ENCODE measurements around the gene RMDN2. TPM values are rescaled to one million over a fixed set of nuclear protein-coding genes. Genes with fewer than 3 reads are reported as not detected.
A peak's percentile ranks its signal among the peaks of the same experiment; 100 is the strongest.

The RMDN2 gene
- total RNA-seq, 1 donor from 2014 or later: 7.0 TPM

DNA sequence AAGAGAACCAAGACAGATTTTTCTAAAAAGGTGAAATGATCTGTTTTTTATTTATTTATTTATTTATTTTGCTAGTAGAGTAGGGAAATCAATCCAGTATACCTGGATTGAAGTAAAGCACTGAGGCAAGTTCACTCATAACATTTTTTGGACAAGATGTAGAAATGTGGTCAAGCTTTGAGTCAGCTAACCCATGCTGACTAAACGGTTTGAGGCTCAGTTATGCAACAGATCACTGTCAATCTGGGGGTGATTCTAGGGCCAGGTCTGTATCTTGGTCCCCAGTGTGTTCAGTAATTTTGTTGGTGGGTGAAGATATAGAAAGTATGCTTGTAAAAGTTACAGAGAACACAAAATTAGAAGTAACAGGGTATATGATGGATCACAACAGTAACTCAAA is 60.2 kb downstream of the RMDN2 start:
- Mint-ChIP-seq H3K9me3 (peaks cover 6% of the 10 kb centered on the region), H3K27me3 (no peaks in the 10 kb centered on the region), H3K4me3 (no peak overlapping the region), H3K4me1 (ENCODE audit: unreplicated experiment) (peaks cover 6% of the 10 kb centered on the region), H3K27ac (no peak overlapping the region), H3K36me3 (peaks cover 9% of the 10 kb centered on the region)
- DNase-seq (ENCODE audit: extremely low spot score, unreplicated experiment): no peak
- no peak for TF ChIP-seq CTCF (conservative IDR thresholded peaks at IDR 0.05)

GRCh38 chr2:37987098-37987775 is 62.1 kb downstream of the RMDN2 start:
- Mint-ChIP-seq H3K27ac (no peak overlapping the region), H3K36me3 (peaks cover 9% of the 10 kb centered on the region), H3K27me3 (no peaks in the 10 kb centered on the region), H3K9me3 (peaks cover 6% of the 10 kb centered on the region), H3K4me3 (no peak overlapping the region), H3K4me1 (ENCODE audit: unreplicated experiment) (peaks cover 2% of the 10 kb centered on the region)
- TF ChIP-seq CTCF (conservative IDR thresholded peaks at IDR 0.05): no peak
- no peak for DNase-seq (ENCODE audit: extremely low spot score, unreplicated experiment)

- Mint-ChIP-seq H3K9me3 (no peaks in the 10 kb centered on the region), H3K27ac (no peak overlapping the region), H3K36me3 (peaks cover 3% of the 10 kb centered on the region), H3K4me3 (no peak overlapping the region), H3K4me1 (ENCODE audit: unreplicated experiment) (peaks cover 6% of the 10 kb centered on the region), H3K27me3 (no peaks in the 10 kb centered on the region)
- TF ChIP-seq CTCF (conservative IDR thresholded peaks at IDR 0.05): no peak
- DNase-seq (ENCODE audit: extremely low spot score, unreplicated experiment): no peak
Measured at GRCh38 chr2:37992601-37993000, 67.5 kb downstream of the RMDN2 start.

DNA sequence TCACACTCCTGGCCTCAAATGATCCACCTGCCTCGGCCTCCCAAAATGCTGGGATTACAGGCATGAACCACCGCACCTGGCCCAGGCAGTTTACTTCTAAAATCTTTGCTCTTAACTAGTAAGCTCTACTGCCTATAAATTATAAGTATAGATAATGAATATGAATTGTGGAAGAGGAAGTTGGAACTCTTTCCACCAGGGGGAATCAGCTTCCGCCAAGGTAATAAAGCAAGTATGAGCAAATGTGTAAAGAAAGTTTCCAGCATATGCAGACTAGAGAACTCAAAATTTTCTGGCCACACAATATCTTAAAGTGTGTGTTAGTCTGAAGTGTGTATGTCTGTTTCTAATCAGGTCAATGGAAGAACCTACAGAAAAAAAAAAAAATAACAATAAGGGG is 68.1 kb downstream of the RMDN2 start:
- H3K4me1 Mint-ChIP-seq (ENCODE audit: unreplicated experiment): peaks cover 6% of the 10 kb centered on the region
- DNase-seq (ENCODE audit: extremely low spot score, unreplicated experiment): no peak

GRCh38 chr2:37997629-37998028 is 72.5 kb downstream of the RMDN2 start:
- Mint-ChIP-seq H3K9me3 (no peaks in the 10 kb centered on the region), H3K27me3 (no peaks in the 10 kb centered on the region), H3K36me3 (no peaks in the 10 kb centered on the region), H3K4me3 (no peak overlapping the region), H3K27ac (no peak overlapping the region), H3K4me1 (ENCODE audit: unreplicated experiment) (peaks cover under 1% of the 10 kb centered on the region)
- TF ChIP-seq CTCF (conservative IDR thresholded peaks at IDR 0.05): no peak
- DNase-seq (ENCODE audit: extremely low spot score, unreplicated experiment): no peak

More for the DNA sequence above, 68.1 kb downstream of the RMDN2 start:
- Mint-ChIP-seq H3K9me3 (no peaks in the 10 kb centered on the region), H3K4me3 (no peak overlapping the region), H3K36me3 (peaks cover 3% of the 10 kb centered on the region), H3K27me3 (no peaks in the 10 kb centered on the region), H3K27ac (no peak overlapping the region)
- TF ChIP-seq CTCF (conservative IDR thresholded peaks at IDR 0.05): peak; percentile 45

Data from type B pancreatic cell (in vitro differentiated cells).